OCI-LY3 (cell line): ENCODE results near the gene NCK2.

ENCODE experiments used
- H2AFZ ChIP-seq: fragments of 200-600, 300-600 bp; shearing (Covaris generic); 2 replicates; pipeline ENCODE4 v1.6.0; 2014; ENCODE audit warnings: antibody characterized with exemption, low read depth, low read length
- H3K27ac ChIP-seq: fragments of 200-600, 300-600 bp; sonication (generic); 2 replicates; pipeline ENCODE4 v1.5.1; 2014; ENCODE audit warnings: mild to moderate bottlenecking, low read length, moderate library complexity, mixed read lengths
- H3K27me3 ChIP-seq: fragments of 200-600, 300-600 bp; sonication (generic); 2 replicates; pipeline ENCODE4 v1.6.1; 2014; ENCODE audit warnings: low read depth, low read length, mixed read lengths
- H3K36me3 ChIP-seq: fragments of 200-600, 300-600 bp; sonication (generic); replicated peaks from 2 replicates; pipeline ENCODE3; 2014; ENCODE audit warnings: low read depth, low read length, mixed read lengths
- H3K4me1 ChIP-seq: fragments of 300-600, 200-600 bp; sonication (generic); 2 replicates; pipeline ENCODE4 v1.6.1; 2014; ENCODE audit warnings: low read length, mixed read lengths
- H3K4me2 ChIP-seq: fragments of 200-600, 300-600 bp; sonication (generic); 2 replicates; pipeline ENCODE4 v1.6.1; 2014; ENCODE audit warnings: low read length, mixed read lengths
- H3K4me3 ChIP-seq: fragments of 300-600, 200-600 bp; sonication (generic); 2 replicates; pipeline ENCODE4 v1.5.1; 2014; ENCODE audit warnings: antibody characterized with exemption, mild to moderate bottlenecking, low read length, moderate library complexity
- H3K79me2 ChIP-seq: fragments of 300-600, 200-600 bp; shearing (Covaris generic); 2 replicates; pipeline ENCODE4 v1.6.1; 2014; ENCODE audit warnings: mild to moderate bottlenecking, low read length, mixed read lengths
- H3K9ac ChIP-seq: fragments of 300-600, 200-600 bp; shearing (Covaris generic); 2 replicates; pipeline ENCODE4 v1.6.0; 2014; ENCODE audit warnings: mild to moderate bottlenecking, low read length, moderate library complexity
- H3K9me3 ChIP-seq: fragments of 200-600, 300-600 bp; shearing (Covaris generic); 2 replicates; pipeline ENCODE4 v1.6.1; 2014; ENCODE audit warnings: low read length, mixed read lengths; ENCODE audit not compliant: insufficient read depth
- H4K20me1 ChIP-seq: fragments of 200-600, 300-600 bp; sonication (generic); 2 replicates; pipeline ENCODE4 v1.6.1; 2016; ENCODE audit warnings: low read length, mixed read lengths; ENCODE audit not compliant: insufficient read depth
- CTCF ChIP-seq: fragments of 200-600, 300-600 bp; sonication (generic); IDR thresholded peaks from 2 replicates; pipeline ENCODE4 v1.5.1; 2014; ENCODE audit warnings: antibody characterized with exemption, low read length, low read depth
- EZH2phosphoT487 ChIP-seq: fragments of 200-600 bp; shearing (Covaris generic); IDR thresholded peaks from 2 replicates; pipeline ENCODE4 v1.6.1; 2018; ENCODE audit warnings: antibody characterized with exemption, mixed run types, low read depth

The NCK2 gene

DNA sequence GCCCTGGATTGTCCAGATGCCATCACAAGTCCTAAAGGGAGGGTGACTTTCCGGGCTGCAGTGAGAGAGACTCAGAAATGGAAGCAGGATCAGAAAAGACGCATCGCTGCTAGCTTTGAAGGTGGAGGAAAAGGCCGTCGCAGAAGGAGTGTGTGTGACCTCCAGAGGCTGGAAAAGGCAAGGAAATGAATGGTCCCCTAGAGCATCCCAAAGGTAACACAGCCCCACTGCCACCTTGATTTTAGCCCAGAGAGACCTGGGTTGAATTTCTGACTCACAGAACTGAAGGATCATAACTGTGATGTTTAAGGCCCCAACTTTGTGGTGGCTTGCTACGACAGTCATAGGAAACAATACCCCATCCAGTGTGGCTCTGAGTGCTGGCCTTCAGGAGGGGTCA, 8.6 kb upstream of the NCK2 start:
- Histone ChIP-seq H3K9ac (no peak overlapping the region), H3K4me2 (no peak overlapping the region), H3K36me3 (no peaks in the 10 kb centered on the region), H3K27ac (no peak overlapping the region), H3K27me3 (peaks cover 20% of the 10 kb centered on the region), H3K4me1 (peaks cover 27% of the 10 kb centered on the region), H4K20me1 (no peaks in the 10 kb centered on the region), H3K9me3 (no peaks in the 10 kb centered on the region), H3K79me2 (no peaks in the 10 kb centered on the region), H2AFZ (no peak overlapping the region), H3K4me3 (no peak overlapping the region)
- no peak for TF ChIP-seq CTCF
- TF ChIP-seq EZH2phosphoT487 = no peak

DNA sequence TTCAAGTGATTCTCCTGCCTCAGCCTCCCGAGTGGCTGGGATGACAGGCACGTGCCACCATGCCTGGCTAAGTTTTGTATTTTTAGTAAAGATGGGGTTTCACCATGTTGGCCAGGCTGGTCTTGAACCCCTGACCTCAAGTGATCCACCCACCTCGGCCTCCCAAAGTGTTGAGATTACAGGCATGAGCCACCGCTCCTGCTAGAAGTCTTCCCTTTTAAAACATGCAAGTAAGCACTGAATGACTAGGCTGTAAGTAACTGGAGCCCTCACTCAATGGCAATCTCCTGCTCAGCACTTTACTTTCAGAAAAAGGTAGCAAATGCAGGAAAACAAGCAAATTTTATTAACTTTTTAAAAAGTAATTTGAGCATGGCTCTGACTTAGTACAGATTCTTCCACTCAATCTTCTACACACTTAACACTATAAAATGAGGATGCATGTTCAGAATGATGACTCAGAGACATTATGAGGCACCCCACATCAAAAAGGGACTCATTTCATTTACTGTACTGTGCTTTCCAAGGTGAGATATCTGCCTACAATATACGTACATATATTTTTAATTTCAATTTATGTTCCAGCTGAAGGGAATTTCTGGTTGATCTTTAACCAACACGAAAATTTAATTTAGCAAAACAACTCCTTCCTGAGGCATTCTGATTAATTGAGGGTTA, 6.6 kb upstream of the NCK2 start:
- Histone ChIP-seq H3K4me1 (peaks cover 25% of the 10 kb centered on the region), H3K9me3 (no peaks in the 10 kb centered on the region), H3K79me2 (no peaks in the 10 kb centered on the region), H4K20me1 (no peaks in the 10 kb centered on the region), H3K27ac (no peak overlapping the region), H3K36me3 (no peaks in the 10 kb centered on the region), H3K9ac (no peak overlapping the region), H2AFZ (no peak overlapping the region), H3K4me2 (no peak overlapping the region), H3K4me3 (no peak overlapping the region), H3K27me3 (peaks cover 14% of the 10 kb centered on the region)
- TF ChIP-seq CTCF (no peak), EZH2phosphoT487 (no peak)

- H3K27ac ChIP-seq = no peak overlapping the region
- H3K4me3 ChIP-seq = peak overlapping the region; percentile 27; the same call in 1 of the 2 replicates
- H3K79me2 ChIP-seq = no peaks in the 10 kb centered on the region
- H4K20me1 ChIP-seq = no peaks in the 10 kb centered on the region
- peaks cover 20% of the 10 kb centered on the region for H3K4me1 ChIP-seq
- peaks cover 20% of the 10 kb centered on the region for H3K27me3 ChIP-seq
- H3K9ac ChIP-seq = no peak overlapping the region
- H2AFZ ChIP-seq = peak overlapping the region; percentile 79; the same call in 1 of the 2 replicates
- H3K9me3 ChIP-seq = no peaks in the 10 kb centered on the region
- peak overlapping the region; percentile 57 for H3K4me2 ChIP-seq
- TF ChIP-seq EZH2phosphoT487 = no peak
- TF ChIP-seq CTCF = no peak
- H3K36me3 ChIP-seq = no peaks in the 10 kb centered on the region
Observed at GRCh38 chr2:105738658-105739241, 6.0 kb upstream of the NCK2 start.

DNA sequence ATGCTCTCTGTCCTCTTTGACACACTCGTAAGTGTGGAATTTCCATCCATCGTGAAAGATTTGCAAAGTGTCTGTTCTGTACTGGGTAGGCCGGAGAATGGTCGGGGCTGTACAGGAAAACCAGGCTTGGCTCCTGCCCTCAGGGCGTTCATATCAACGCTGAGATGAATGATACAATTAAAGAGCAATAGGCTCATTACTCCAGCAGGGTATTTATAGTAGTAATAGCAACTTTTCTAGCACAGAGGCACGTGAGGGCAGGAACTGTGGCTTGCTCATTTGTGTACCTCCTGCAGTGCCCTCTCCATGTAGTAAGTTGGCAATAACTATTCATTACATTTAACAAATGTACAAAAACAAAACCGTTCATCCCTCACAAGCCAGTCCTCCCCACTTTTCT, 5.3 kb upstream of the NCK2 start:
- Histone ChIP-seq H3K4me2 (peak overlapping the region; percentile 57), H3K36me3 (no peaks in the 10 kb centered on the region), H3K79me2 (no peaks in the 10 kb centered on the region), H4K20me1 (no peaks in the 10 kb centered on the region), H3K27me3 (peaks cover 21% of the 10 kb centered on the region), H3K9me3 (no peaks in the 10 kb centered on the region), H2AFZ (peak overlapping the region; percentile 79), H3K9ac (no peak overlapping the region), H3K4me3 (peak overlapping the region; percentile 27), H3K27ac (no peak overlapping the region), H3K4me1 (peaks cover 25% of the 10 kb centered on the region)
- TF ChIP-seq EZH2phosphoT487 (no peak), CTCF (no peak)
